A549 treated with GW870086 at 1 μM for 4 hours (cell line): ENCODE data around the gene ANTXR2. TPM values are rescaled to one million over a fixed set of nuclear protein-coding genes. Genes with fewer than 3 reads are reported as not detected.

Experiments
- total RNA-seq: library from RNA; stranded (reverse); fragments of 200-300 nt; extraction: Qiagen RNA extraction; gene quantifications from 5 replicates; pipeline ENCODE4 v1.2.3, GENCODE V29; 2022; ENCODE audit warnings: low read depth

The ANTXR2 gene
- 2.8 to 4.7 TPM (median 3.7 TPM) in 5 replicates for total RNA-seq

GRCh38 chr4:80072744-80073472 lies at the start of gene ANTXR2:
ANTXR2 (minus strand) TSS chr4:80073229; CDS start chr4:80072560, 669 bp downstream.

Other genes with a start within 250 kb of the ANTXR2 start
- 0.17 to 0.27 TPM (median 0.21 TPM) in 5 replicates for gene PRDM8, start 124.3 kb upstream of the ANTXR2 start, total RNA-seq
- 0.15 to 0.38 TPM (median 0.34 TPM) in 5 replicates for gene FGF5, start 193.4 kb upstream of the ANTXR2 start, total RNA-seq